ENCODE results near the gene NYNRIN. TPM values are rescaled to one million over a fixed set of nuclear protein-coding genes. Genes with fewer than 3 reads are reported as not detected.

The NYNRIN gene
- total RNA-seq, 1 donor from 2014 or later, result 39.6 TPM

DNA sequence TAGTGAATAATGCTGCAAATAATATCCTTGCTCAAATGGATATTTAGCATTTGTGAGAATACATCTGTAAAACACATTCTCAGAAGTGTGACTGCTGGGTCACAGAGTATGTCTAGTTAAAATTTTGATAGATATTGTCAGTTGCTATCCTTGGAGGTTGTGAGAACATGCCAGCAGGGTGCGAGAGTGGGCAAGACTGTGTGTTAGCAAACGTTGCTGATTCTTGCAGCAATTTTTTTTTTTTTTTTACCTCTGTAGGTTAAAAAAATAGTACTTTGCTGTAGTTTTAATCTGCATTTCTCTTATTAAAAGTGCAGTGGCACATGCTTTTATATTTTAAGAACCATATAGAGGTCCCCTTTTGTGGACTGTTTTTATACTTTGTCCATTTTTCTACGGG is 4.5 kb upstream of the NYNRIN start:
- H3K4me3 Mint-ChIP-seq (ENCODE audit: unreplicated experiment), result no peak overlapping the region
- TF ChIP-seq, protein P1, sequence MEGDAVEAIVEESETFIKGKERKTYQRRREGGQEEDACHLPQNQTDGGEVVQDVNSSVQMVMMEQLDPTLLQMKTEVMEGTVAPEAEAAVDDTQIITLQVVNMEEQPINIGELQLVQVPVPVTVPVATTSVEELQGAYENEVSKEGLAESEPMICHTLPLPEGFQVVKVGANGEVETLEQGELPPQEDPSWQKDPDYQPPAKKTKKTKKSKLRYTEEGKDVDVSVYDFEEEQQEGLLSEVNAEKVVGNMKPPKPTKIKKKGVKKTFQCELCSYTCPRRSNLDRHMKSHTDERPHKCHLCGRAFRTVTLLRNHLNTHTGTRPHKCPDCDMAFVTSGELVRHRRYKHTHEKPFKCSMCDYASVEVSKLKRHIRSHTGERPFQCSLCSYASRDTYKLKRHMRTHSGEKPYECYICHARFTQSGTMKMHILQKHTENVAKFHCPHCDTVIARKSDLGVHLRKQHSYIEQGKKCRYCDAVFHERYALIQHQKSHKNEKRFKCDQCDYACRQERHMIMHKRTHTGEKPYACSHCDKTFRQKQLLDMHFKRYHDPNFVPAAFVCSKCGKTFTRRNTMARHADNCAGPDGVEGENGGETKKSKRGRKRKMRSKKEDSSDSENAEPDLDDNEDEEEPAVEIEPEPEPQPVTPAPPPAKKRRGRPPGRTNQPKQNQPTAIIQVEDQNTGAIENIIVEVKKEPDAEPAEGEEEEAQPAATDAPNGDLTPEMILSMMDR (IDR thresholded peaks at IDR 0.05), result peak; percentile 17
- no peaks in the 10 kb centered on the region for H3K36me3 Mint-ChIP-seq (ENCODE audit: unreplicated experiment)
- H3K4me1 Mint-ChIP-seq (ENCODE audit: unreplicated experiment), result peaks cover 37% of the 10 kb centered on the region
- no peaks in the 10 kb centered on the region for H3K9me3 Mint-ChIP-seq (ENCODE audit: unreplicated experiment)
- H3K27ac Mint-ChIP-seq (ENCODE audit: unreplicated experiment), result no peak overlapping the region
- DNase-seq (ENCODE audit: extremely low spot score, unreplicated experiment), result no peak
- H3K27me3 Mint-ChIP-seq (ENCODE audit: unreplicated experiment), result no peaks in the 10 kb centered on the region

DNA sequence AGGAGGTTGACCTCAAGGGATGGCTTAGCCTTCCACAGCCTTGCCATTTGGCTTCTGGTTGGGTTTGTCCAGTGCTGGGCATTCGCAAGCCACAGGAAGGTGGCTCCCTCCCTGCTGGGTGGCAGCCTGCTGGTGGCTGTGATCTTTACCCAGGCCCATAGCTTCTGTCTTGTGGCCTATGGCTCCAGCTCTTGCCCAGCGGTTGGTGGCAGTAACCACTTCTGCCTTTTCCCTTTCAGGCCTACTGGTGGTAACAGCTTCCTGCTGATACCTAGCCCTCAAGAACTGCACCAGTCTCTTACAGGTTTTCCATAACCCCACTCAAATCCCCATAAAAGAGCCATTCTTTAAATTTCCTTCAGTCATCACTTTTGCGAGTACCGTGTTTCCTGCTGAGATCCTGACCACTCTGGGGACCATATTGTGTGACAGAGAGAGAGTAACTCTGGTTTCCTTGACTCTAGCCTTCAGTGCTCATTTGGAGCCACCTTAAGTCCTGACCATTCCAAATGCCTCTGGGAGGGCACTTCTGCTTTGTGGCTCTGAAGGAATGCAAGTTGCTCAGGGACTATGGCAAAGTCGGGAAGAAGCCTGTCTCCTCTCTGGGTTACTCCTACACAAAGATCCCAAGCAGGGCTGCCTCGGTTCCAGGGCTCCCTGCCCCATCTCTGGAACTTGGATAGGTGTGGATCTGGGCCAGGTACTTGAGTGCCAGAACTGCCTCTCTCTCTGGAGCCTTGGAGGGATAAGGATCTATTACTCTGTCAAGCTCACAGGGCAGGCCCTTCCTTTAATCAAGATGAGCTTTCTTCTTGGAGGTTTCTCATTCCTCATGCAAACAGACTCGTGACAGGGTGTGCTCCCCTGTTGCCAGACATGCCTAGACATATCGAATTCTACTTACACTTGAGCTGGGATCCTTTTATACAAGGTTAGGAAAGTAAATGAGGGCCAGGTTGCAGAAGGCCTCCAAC is 2.9 kb upstream of the NYNRIN start:
- H3K4me3 Mint-ChIP-seq (ENCODE audit: unreplicated experiment), result no peak overlapping the region

DNA sequence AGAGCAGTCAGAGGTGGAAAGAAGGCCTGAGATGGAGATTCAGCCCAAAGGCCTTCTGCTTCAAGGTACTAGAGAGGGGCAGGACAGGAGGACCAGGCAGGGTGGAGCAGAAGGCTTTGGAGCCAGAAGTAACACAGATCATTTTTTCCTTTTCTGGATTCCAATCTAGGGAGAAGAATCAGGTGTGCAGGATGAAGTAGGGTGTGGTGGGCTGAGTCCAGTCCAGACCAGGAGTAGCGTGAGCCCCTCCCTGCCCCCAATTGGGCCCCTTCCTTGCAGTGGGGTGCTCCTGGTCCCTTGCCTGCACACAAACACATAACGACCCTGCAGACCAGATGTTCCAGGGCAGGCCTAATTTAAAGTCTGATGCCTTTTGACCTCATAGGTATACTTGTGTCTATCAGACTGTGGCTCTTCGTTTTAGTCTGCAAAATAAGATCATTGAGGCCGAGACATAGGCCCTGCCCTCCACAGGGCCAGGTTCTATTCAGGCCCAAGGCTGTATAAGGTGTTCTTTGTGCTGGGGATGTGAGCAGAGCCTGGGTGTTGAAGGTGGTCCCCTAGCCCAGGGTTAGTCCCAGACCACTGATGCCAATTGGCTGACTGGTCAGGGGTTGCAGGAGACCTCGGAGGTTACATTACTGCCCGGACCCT is 1.0 kb upstream of the NYNRIN start:
- peak overlapping the region; percentile 59 for H3K4me3 Mint-ChIP-seq (ENCODE audit: unreplicated experiment)
- no peaks in the 10 kb centered on the region for H3K27me3 Mint-ChIP-seq (ENCODE audit: unreplicated experiment)
- H3K4me1 Mint-ChIP-seq (ENCODE audit: unreplicated experiment), result peaks cover 54% of the 10 kb centered on the region
- peak overlapping the region; percentile 12 for H3K27ac Mint-ChIP-seq (ENCODE audit: unreplicated experiment)
- no peak for DNase-seq (ENCODE audit: extremely low spot score, unreplicated experiment)
- no peaks in the 10 kb centered on the region for H3K9me3 Mint-ChIP-seq (ENCODE audit: unreplicated experiment)
- TF ChIP-seq, protein P1 (IDR thresholded peaks at IDR 0.05), result no peak
- peaks cover 3% of the 10 kb centered on the region for H3K36me3 Mint-ChIP-seq (ENCODE audit: unreplicated experiment)

More for the DNA sequence above, 2.9 kb upstream of the NYNRIN start:
- Mint-ChIP-seq H3K27me3 (ENCODE audit: unreplicated experiment) (no peaks in the 10 kb centered on the region), H3K9me3 (ENCODE audit: unreplicated experiment) (no peaks in the 10 kb centered on the region), H3K36me3 (ENCODE audit: unreplicated experiment) (no peaks in the 10 kb centered on the region), H3K27ac (ENCODE audit: unreplicated experiment) (peak overlapping the region; percentile 4), H3K4me1 (ENCODE audit: unreplicated experiment) (peaks cover 51% of the 10 kb centered on the region)
- TF ChIP-seq, protein P1 (IDR thresholded peaks at IDR 0.05), result no peak
- no peak for DNase-seq (ENCODE audit: extremely low spot score, unreplicated experiment)

DNA sequence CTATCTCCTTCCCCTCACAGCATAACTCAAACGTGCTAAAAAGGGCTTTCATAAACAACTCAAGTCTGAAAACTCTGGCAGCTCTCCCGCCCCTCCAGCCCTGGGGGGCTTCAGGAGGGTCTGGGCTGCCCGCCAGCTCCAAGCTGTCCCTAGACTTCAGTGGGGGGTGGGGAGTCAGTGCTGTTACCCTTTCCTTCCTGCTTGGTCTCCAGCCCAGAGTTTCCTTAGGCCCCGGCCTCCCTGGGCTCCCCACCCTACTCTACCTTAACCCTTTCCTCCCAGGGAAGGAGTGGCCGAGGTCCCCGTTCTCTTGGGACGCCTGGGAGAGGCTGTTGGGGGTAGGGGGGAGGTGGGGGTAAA is 530 bp upstream of the NYNRIN start:
- TF ChIP-seq, protein P1 (IDR thresholded peaks at IDR 0.05), result no peak

DNA sequence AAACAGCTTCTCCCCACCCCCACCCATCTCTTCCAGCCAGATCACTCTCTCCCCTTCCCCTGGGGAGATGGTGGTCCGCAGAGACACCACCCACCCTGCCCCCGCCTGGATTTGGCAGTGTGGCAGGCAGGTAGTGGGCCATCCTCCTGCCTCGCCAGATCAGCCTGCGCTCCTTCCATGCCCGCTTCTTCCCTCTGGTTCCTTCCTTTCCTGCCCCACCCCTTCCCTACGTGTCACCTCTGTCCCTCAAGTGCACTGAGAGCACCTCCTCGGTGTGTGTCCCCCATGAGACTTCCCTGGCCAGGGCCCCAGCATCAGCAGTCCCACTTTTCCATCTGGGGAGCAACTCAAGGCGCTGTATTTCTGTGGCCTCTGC is 632 bp downstream of the NYNRIN start:
- TF ChIP-seq, protein P1 (IDR thresholded peaks at IDR 0.05), result no peak
- Mint-ChIP-seq H3K4me1 (ENCODE audit: unreplicated experiment) (peaks cover 65% of the 10 kb centered on the region), H3K9me3 (ENCODE audit: unreplicated experiment) (no peaks in the 10 kb centered on the region), H3K36me3 (ENCODE audit: unreplicated experiment) (peaks cover 10% of the 10 kb centered on the region), H3K27me3 (ENCODE audit: unreplicated experiment) (no peaks in the 10 kb centered on the region), H3K27ac (ENCODE audit: unreplicated experiment) (peak overlapping the region; percentile 86), H3K4me3 (ENCODE audit: unreplicated experiment) (peak overlapping the region; percentile 89)
- no peak for DNase-seq (ENCODE audit: extremely low spot score, unreplicated experiment)

More for the DNA sequence above, 530 bp upstream of the NYNRIN start:
- Mint-ChIP-seq H3K9me3 (ENCODE audit: unreplicated experiment) (no peaks in the 10 kb centered on the region), H3K27me3 (ENCODE audit: unreplicated experiment) (no peaks in the 10 kb centered on the region), H3K4me3 (ENCODE audit: unreplicated experiment) (peak overlapping the region; percentile 59), H3K27ac (ENCODE audit: unreplicated experiment) (peak overlapping the region; percentile 12), H3K4me1 (ENCODE audit: unreplicated experiment) (peaks cover 58% of the 10 kb centered on the region), H3K36me3 (ENCODE audit: unreplicated experiment) (peaks cover 8% of the 10 kb centered on the region)
- no peak for DNase-seq (ENCODE audit: extremely low spot score, unreplicated experiment)
